ENCODE measurements around the gene PRELP.

- TF ChIP-seq ARNTL (CRISPR knock-in tag; IDR thresholded peaks at IDR 0.05; ENCODE audit: borderline replicate concordance, low read depth) (no peak), RARB (CRISPR knock-in tag; IDR thresholded peaks at IDR 0.05) (no peak), CREB5 (CRISPR knock-in tag; IDR thresholded peaks at IDR 0.05; ENCODE audit: low read depth) (no peak), TSHZ2 (CRISPR knock-in tag; IDR thresholded peaks at IDR 0.05) (no peak), PATZ1 (CRISPR knock-in tag; IDR thresholded peaks at IDR 0.05; ENCODE audit: borderline replicate concordance) (no peak), ZNF565 (CRISPR knock-in tag; conservative IDR thresholded peaks at IDR 0.05; ENCODE audit: low read depth) (no peak), ZFP30 (CRISPR knock-in tag; IDR thresholded peaks at IDR 0.05) (no peak), OSR1 (CRISPR knock-in tag; IDR thresholded peaks at IDR 0.05) (no peak), CSRNP3 (CRISPR knock-in tag; IDR thresholded peaks at IDR 0.05) (no peak), PPARA (CRISPR knock-in tag; IDR thresholded peaks at IDR 0.05; ENCODE audit: borderline replicate concordance) (no peak), ZNF70 (CRISPR knock-in tag; IDR thresholded peaks at IDR 0.05) (no peak), ESRRG (CRISPR knock-in tag; IDR thresholded peaks at IDR 0.05) (no peak), TOX (CRISPR knock-in tag; IDR thresholded peaks at IDR 0.05; ENCODE audit: borderline replicate concordance) (no peak)
These were observed 64.4 kb downstream of the PRELP start for GRCh38 chr1:203539831-203540546.

Measured in SK-N-SH treated with all-trans-retinoic acid at 6 μM for 48 hours (cell line).